Renal cortex interstitium (tissue), 11 donors: ENCODE results near the gene RAB27A. TPM values are rescaled to one million over a fixed set of nuclear protein-coding genes. Genes with fewer than 3 reads are reported as not detected.

ENCODE experiments used
- DNase-seq, 11 donors: peaks; one replicate each; pipeline ENCODE4 v3.0.0-alpha.2; 2013; ENCODE audit warnings: low read depth in 9 of 11, low spot score in 4 of 11; ENCODE audit errors: extremely low read depth in 1 of 11
- polyA plus RNA-seq, 3 donors: library from polyadenylated mRNA; unstranded; fragments of 120-200 nt; gene quantifications; one replicate each; pipeline ENCODE4 v1.2.1, GENCODE V29; 2013; ENCODE audit not compliant: insufficient read length in 3 of 3

Gene RAB27A
- polyA plus RNA-seq, 3 donors = 18.0 to 18.7 (median 18.1) TPM

GRCh38 chr15:55237219-55238130 lies 52.1 kb downstream of the RAB27A start:
- no peak for DNase-seq

- DNase-seq = no peak
Measured at GRCh38 chr15:55235546-55236036, 54.0 kb downstream of the RAB27A start.

- DNase-seq = no peak
Measured at GRCh38 chr15:55234800-55235104, 54.9 kb downstream of the RAB27A start.

- DNase-seq = no peak
Measured at GRCh38 chr15:55234104-55234799, 55.4 kb downstream of the RAB27A start.

GRCh38 chr15:55231455-55231854 lies 58.2 kb downstream of the RAB27A start:
- DNase-seq = no peak

- no peak for DNase-seq
Measured at GRCh38 chr15:55230953-55231352, 58.7 kb downstream of the RAB27A start.

- DNase-seq = no peak
Measured at GRCh38 chr15:55230051-55230670, 59.5 kb downstream of the RAB27A start.

- DNase-seq = no peak
Measured at GRCh38 chr15:55226127-55226526, 63.5 kb downstream of the RAB27A start.

- DNase-seq = no peak
Measured at GRCh38 chr15:55224892-55225291, 64.7 kb downstream of the RAB27A start.

- DNase-seq = no peak
Measured at GRCh38 chr15:55222588-55222987, 67.0 kb downstream of the RAB27A start.

GRCh38 chr15:55221090-55222011 lies 68.3 kb downstream of the RAB27A start:
- DNase-seq = no peak

- DNase-seq = no peak
Measured at GRCh38 chr15:55220606-55221005, 69.0 kb downstream of the RAB27A start.

- peak in 1 of 11 donors; percentile 4 for DNase-seq
Measured at GRCh38 chr15:55218056-55218455, 71.6 kb downstream of the RAB27A start.

GRCh38 chr15:55204464-55204863 lies 85.1 kb downstream of the RAB27A start:
- no peak for DNase-seq

- no peak for DNase-seq
Measured at GRCh38 chr15:55202206-55202605, 87.4 kb downstream of the RAB27A start.

GRCh38 chr15:55198706-55199105 lies 90.9 kb downstream of the RAB27A start:
- no peak for DNase-seq

- DNase-seq = no peak
Measured at GRCh38 chr15:55197719-55198118, 91.9 kb downstream of the RAB27A start.

GRCh38 chr15:55197362-55197705 lies 92.3 kb downstream of the RAB27A start:
- peak in 1 of 11 donors; percentile 2 for DNase-seq
